ENCODE data around the gene CNOT8.

Gene CNOT8

GRCh38 chr5:154836225-154836624 is 22.2 kb upstream of the CNOT8 start:
- DNase-seq: no peak

GRCh38 chr5:154837009-154837901 is 21.2 kb upstream of the CNOT8 start:
- DNase-seq: no peak

DNA sequence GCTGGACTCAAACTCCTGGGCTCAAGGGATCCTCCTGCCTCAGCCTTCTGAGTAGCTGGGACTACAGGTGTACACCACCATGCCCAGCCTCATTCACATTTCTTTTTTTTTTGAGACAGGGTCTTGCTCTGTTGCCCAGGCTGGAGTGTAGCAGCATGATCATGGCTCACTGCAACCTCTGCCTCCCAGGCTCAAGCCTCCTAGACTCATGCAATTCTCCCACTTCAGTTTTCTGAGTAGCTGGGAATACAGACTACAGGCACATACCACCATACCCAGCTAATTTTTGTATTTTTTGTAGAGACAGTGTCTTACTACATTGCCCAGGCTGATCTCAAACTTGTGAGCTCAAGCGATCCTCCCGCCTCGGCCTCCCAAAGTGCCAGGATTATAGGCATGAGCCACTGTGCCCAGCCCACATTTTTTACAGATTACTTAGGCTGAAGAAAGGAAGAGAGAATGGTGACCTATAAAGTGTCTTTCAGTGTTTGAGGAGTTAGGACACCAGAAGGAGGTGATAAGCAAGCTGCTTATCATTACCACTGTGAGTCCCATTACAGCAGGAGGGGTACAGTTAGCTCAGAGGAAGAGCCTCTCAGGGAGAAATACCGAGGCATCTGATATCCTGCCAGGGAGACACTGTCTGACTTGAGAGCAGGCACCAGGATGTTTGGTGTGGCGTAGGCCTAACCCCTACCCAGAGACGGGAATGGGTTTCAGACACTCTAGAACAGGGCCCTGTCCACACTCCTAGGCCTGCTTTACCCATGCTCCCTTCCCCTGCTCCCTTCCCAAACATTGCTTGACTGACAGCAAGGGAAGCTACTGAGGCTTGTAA is 17.8 kb upstream of the CNOT8 start:
- no peak for DNase-seq

DNA sequence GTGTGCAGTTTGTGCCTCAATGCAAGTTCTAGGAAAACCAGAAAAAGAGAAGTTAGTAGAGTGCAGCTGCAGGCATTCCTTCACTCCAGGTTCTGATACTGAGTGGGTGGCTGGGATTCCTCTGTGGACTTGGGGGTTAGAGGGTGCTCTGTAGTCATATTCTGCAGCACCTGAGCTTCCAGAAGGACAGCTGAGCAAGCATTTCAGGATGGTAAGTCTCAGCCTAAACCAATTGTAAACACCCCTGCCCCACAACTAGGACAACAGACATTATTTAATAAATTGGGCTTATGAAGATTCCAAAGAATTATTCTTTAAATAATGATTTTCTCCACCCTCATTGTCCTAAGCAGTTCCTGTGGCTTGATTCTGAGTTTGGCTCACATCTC is 17.2 kb upstream of the CNOT8 start:
- no peak for DNase-seq

- DNase-seq: no peak
Observed at GRCh38 chr5:154842689-154843530, 15.5 kb upstream of the CNOT8 start.

- no peak for DNase-seq
Observed at GRCh38 chr5:154844809-154845208, 13.6 kb upstream of the CNOT8 start.

GRCh38 chr5:154849264-154849785 is 9.1 kb upstream of the CNOT8 start:
- no peak for DNase-seq

DNA sequence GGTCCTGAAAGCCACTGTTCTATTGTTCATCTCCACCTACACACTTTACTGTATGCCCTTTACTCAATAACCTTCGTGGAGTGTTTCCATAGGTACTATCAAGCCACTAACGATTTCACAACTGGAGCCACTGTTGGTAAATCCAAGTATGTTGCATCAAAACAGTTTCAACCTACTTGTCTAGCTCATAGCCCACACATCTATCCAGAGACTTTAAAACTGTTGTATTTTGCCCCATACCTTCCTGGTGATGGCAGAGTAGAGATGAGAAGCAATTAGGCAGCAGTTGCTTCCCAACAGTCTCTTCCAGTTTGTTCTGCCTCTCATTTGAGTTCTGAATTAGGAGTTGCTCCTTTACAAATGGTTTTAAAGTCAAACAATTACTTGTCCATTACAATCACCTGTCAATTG is 8.6 kb upstream of the CNOT8 start:
- DNase-seq: no peak

GRCh38 chr5:154850255-154851062 is 8.0 kb upstream of the CNOT8 start, which contains the start of gene FAXDC2:
FAXDC2 (minus strand) TSS chr5:154850603; CDS start chr5:154838178, 12,425 bp downstream.
- no peak for DNase-seq

- DNase-seq: no peak
Observed at GRCh38 chr5:154851351-154851750, 7.1 kb upstream of the CNOT8 start.

- DNase-seq: peak; percentile 98
Observed at GRCh38 chr5:154857530-154858296, 714 bp upstream of the CNOT8 start.

DNA sequence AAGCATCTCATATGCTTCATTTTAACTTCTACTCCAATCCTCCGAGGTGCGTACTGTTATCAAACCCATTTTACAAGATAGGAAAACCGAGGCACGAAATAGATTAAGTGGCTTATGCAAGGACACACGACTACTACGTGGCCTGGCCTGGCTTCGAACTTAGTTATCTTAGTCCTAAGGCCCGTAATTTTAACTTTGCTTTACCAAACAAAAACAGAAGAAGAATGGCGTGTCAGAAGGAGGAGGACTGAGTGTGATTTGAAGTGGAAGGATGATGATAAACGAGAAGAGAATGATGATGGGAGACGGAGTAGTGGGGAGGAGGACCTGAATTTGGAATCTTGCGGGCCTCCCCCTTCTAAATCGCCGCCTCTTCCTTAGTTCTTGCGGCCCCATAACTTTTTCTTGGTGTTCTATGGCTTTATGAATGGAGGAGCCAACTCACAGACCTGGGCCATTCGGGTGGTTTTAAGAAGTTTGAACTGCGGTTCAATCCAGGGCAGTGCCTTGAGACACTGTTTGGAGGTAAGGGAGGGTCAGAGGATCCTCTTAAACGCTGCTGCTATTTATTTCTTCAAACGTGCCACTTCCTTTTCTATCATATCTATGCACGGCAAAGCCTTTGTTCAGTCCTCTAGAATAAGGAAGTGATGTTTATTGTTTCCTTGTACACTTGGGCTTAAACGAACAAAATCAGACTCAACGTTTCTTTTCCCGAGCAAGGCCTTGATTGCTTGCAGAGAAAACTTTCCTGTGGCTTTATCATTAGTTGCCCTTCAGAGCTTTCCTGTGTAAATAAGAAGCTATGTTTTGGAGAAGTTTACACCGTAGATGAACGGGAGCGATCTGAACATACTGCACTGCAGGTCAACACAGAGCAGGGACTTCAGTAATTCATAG is 795 bp downstream of the CNOT8 start:
- no peak for DNase-seq

DNA sequence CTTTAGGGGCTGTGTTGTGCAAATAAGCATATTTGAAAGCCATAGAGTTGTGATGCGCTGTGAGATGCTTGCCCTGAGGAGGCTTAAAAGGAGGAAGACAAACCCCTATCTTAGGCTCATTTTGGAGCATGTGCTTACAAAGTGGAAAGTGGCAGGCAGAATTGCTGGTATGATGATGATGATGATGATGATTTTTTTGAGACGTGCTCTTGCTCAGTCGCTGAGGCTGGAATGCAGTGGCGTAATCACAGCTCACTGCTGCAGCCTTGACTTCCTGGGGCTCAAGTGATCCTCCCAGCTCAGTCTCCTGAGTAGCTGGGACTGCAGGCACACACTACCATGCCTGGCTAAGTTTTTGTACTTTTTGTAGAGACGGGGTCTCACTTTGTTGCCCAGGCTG is 1.7 kb downstream of the CNOT8 start:
- no peak for DNase-seq

GRCh38 chr5:154860765-154861164 is 2.3 kb downstream of the CNOT8 start:
- no peak for DNase-seq

DNA sequence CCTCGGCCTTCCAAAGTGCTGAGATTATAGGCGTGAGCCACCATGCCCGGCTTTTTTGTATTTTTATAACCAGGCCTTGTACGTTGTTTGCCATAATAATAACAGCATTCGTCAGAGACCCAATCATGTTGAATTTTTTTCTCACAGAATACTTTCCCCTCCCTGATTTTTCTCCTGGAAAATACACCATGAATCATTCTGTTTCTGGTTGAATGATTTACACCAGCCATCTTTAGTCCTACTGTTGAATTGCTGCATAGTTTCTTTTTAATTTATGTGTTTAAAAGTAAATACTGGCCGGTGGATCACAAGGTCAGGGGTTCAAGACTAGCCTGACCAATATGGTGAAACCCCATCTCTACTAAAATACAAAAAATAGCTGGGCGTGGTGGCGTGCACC is 3.5 kb downstream of the CNOT8 start:
- DNase-seq: no peak

GRCh38 chr5:154862766-154863165 is 4.3 kb downstream of the CNOT8 start:
- no peak for DNase-seq

DNA sequence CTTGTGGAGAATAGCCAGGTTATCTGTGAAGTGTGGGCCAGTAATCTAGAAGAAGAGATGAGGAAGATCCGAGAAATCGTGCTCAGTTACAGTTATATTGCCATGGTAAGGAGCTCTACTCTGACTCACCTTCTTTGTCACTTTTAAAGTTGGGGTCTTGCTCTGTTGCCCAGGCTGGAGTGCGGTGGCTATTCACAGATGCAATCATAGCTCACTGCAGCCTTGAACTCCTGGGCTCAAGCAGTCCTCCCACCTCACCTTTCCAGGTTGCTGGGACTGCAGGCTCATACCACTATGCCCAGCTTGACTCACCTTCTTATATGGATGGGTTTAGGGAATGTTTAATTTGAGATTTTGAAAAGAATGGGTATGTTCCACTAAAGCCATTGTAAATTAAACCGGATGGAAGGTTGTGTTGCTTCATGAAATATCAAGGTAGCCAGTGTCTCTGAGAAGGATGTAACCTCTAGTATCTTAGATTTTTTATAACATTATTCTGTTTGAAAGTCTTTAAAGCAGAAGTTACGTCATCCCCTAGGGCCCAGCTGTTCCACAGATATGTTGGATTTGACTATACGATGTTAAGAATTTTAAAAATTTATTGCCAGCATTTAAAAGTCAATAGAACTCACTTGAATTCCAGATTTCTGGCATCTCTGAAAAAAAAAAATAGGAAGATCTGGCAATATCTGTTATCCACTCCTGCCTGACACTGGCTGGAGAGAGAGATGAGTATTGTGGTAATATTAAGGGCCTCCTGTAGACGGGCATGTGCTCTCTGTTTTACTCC is 5.1 kb downstream of the CNOT8 start:
- no peak for DNase-seq

DNA sequence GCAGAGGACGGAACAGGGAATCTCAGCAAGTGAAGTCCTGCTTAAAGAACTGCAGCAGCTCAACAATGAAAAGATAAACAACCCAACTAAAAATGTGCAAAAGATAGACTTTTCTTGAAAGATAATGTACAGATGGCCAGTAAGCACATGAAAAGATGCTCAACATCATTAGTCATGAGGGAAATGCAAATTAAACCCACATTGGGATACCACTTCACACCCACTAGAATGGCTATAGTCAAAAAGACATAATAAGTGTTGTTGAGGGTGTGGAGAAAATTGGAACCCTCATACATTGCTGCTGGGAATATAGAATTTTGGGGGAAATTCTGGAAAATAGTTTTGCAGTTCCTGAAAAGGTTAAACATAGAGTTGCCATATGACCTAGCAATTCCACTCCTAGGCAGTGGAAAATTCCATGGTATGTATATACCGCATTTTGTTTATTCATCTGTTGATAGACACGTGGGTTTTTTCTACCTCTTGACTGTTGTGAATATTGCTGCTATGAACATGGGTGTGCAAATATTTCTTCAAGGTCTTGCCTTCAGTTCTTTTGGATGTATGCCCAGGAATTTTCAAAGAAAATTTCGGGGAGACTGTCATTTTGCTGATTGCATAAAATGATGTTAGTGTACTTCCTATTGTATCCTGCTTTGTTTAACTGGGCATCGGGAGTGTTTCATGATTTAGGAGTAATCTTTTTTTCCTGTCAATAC is 7.2 kb downstream of the CNOT8 start:
- no peak for DNase-seq
